Measurements from ENCODE around the gene SLC25A29.

SLC25A29 gene

DNA sequence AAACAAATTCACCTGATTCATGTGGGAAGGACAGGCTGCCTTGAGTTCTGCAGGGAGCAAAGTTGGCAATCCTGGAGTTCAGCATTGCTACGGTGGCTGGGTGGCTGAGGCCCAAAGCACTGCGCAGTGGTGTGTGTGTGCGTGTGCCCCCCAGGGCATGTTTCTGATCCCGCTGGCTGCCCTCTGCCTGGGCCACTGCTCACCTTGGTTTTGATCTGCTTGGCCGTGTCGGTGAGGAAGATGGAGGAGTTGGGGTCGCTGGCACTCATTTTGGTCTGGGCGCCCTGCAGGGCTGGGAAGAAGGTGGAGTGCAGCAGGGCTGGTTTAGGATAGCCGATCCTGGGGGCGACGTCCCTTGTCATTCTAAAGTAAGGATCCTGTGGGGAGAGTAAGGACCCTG is 36.0 kb upstream of the SLC25A29 start:
- peak overlapping the region in 4 of 11 experiments; percentile 52 to 72 (median 62); a peak in 5 of 22 replicates for H3K9ac ChIP-seq
- H4K20me1 ChIP-seq, result peaks cover 0 to 19% (median 0%) of the 10 kb centered on the region in 11 experiments; a peak in 2 of 22 replicates
- H3K4me1 ChIP-seq, result peaks cover 0 to 57% (median 20%) of the 10 kb centered on the region in 10 experiments; a peak in 17 of 20 replicates
- H3K27me3 ChIP-seq, result no peaks in the 10 kb centered on the region
- no peak for TF ChIP-seq Cebpa-rat (IDR thresholded peaks at IDR 0.05)
- H3K4me3 ChIP-seq, result peak overlapping the region in 1 of 10 experiments; percentile 1; a peak in 1 of 20 replicates
- H3K36me3 ChIP-seq, result peaks cover 22 to 75% (median 57%) of the 10 kb centered on the region in 11 experiments; a peak in 21 of 22 replicates
- peak overlapping the region in 5 of 11 experiments; percentile 20 to 96 (median 73); a peak in 10 of 22 replicates for H3K4me2 ChIP-seq
- peaks cover 0 to 17% (median 0%) of the 10 kb centered on the region in 11 experiments; a peak in 4 of 22 replicates for H3K9me3 ChIP-seq (replicated peaks in 1 of 11)
- peak overlapping the region in 6 of 11 experiments; percentile 23 to 93 (median 77); a peak in 11 of 22 replicates for H3K27ac ChIP-seq

DNA sequence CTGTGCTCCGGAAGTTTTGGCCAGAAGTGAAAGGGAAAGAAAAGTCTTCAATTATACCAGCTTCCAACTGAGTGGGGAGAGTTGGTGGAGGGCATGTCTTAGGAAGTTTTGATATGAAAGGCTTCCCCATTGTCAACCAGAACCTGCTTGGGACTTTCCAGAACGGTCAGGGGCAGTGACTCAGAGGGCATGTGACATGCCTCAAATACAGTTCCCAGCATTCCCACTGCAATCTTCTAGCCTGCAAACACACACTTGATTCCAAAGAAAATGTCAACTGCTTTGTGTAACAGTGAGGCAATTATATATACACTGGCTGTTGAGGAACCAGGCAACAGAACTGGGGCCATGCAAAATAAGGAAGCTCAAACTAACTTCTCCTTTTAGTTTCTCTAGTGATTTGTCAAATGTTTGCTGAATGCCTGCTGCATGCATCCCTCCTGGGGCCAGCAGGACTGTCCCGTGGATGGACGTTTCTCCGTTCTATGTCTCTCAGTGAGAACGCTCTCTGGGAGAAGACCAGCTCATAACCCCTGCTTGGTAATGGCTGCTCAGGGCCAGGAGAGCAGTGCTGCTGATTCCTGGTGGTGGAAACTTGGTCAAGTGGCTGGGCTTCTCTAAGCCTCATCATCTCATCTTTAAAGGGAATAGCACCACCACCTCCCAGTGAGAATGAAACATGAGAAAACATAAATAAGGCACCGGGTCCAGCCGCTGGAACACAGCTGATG is 35.2 kb upstream of the SLC25A29 start:
- H3K27me3 ChIP-seq, result no peaks in the 10 kb centered on the region
- peaks cover 15 to 75% (median 55%) of the 10 kb centered on the region in 11 experiments; a peak in 20 of 22 replicates for H3K36me3 ChIP-seq
- peak overlapping the region; percentile 2 to 96 (median 27); a peak in 16 of 22 replicates for H3K4me2 ChIP-seq
- peak in 4 of 11 experiments; percentile 17 to 81 (median 58); a peak in 3 of 22 replicates for TF ChIP-seq Cebpa-rat (IDR thresholded peaks at IDR 0.05)
- peaks cover 6 to 57% (median 24%) of the 10 kb centered on the region in 10 experiments; a peak in 18 of 20 replicates for H3K4me1 ChIP-seq
- H3K27ac ChIP-seq, result peak overlapping the region in 8 of 11 experiments; percentile 21 to 93 (median 66); a peak in 13 of 22 replicates
- peaks cover 0 to 10% (median 0%) of the 10 kb centered on the region in 11 experiments; a peak in 4 of 22 replicates for H3K9me3 ChIP-seq (replicated peaks in 1 of 11)
- H3K4me3 ChIP-seq, result no peak overlapping the region
- peaks cover 0 to 17% (median 0%) of the 10 kb centered on the region in 11 experiments; a peak in 2 of 22 replicates for H4K20me1 ChIP-seq
- peak overlapping the region in 4 of 11 experiments; percentile 52 to 77 (median 72); a peak in 8 of 22 replicates for H3K9ac ChIP-seq

DNA sequence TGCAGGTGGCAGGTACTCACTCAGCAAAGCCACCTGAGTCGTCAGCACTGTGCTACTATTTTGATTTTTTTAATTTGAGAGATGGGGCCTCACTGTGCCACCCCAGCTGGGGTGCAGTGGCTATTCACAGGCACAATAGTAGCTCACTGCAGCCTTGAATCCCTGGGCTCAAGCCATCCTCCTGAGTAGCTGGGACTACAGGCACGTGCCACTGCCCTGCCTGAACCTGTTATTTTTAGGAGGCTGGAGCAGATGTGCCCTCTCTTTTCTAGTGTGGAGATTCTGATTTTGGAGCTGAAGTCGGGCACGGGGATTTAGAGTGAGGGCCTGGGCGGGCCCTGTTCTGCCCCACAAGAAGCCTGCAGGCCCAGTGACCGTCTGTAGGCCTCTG is 34.2 kb upstream of the SLC25A29 start:
- H3K27ac ChIP-seq, result peak overlapping the region in 5 of 11 experiments; percentile 43 to 93 (median 83); a peak in 8 of 22 replicates

DNA sequence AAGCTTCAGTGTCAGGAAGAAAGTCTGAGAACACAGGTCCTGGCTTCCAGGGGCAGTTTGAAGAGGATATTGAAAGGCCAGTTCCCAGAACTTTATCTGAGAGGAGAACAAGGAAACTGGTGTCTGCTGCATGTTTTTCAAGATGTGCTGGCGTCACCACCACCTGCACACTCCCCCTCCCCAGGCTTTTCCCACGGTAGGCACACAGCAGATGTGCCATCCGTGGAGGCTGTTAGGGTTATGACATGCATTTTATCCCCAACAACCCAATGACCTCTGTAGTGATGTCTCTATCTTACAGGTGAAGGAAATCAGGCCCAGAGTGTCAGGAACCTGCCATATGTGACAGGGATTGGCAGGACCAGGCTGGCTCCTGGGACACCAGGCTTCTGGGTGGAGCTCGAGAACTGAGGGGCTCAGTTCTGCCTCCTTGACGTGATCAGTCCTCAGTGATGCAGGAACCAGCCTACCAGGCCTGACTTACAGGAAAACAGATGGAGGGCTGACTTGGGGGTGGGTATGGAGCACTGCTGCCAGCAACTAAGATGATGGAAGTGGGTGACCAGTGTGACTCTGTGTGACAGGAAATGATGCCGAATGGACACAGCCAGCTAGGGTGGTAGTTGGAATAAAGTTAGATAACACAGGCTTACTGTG is 33.6 kb upstream of the SLC25A29 start:
- Histone ChIP-seq H3K9ac (peak overlapping the region in 3 of 11 experiments; percentile 72 to 77 (median 73); a peak in 5 of 22 replicates), H3K27me3 (no peaks in the 10 kb centered on the region), H4K20me1 (peaks cover 0 to 22% (median 0%) of the 10 kb centered on the region in 11 experiments; a peak in 3 of 22 replicates), H3K9me3 (replicated peaks in 1 of 11) (no peaks in the 10 kb centered on the region), H3K4me2 (peak overlapping the region in 3 of 11 experiments; percentile 72 to 88 (median 81); a peak in 6 of 22 replicates), H3K36me3 (peaks cover 6 to 81% (median 59%) of the 10 kb centered on the region in 11 experiments; a peak in 19 of 22 replicates), H3K27ac (peak overlapping the region in 4 of 11 experiments; percentile 77 to 93 (median 86); a peak in 7 of 22 replicates), H3K4me3 (no peak overlapping the region), H3K4me1 (peaks cover 9 to 57% (median 24%) of the 10 kb centered on the region in 10 experiments; a peak in 18 of 20 replicates)
- TF ChIP-seq Cebpa-rat (IDR thresholded peaks at IDR 0.05), result no peak

More for the DNA sequence above, 34.2 kb upstream of the SLC25A29 start:
- TF ChIP-seq Cebpa-rat (IDR thresholded peaks at IDR 0.05), result no peak
- peak overlapping the region in 3 of 11 experiments; percentile 72 to 77 (median 73); a peak in 6 of 22 replicates for H3K9ac ChIP-seq
- H4K20me1 ChIP-seq, result peaks cover 0 to 17% (median 0%) of the 10 kb centered on the region in 11 experiments; a peak in 2 of 22 replicates
- no peaks in the 10 kb centered on the region for H3K27me3 ChIP-seq
- H3K36me3 ChIP-seq, result peaks cover 6 to 76% (median 55%) of the 10 kb centered on the region in 11 experiments; a peak in 19 of 22 replicates
- peaks cover 9 to 57% (median 24%) of the 10 kb centered on the region in 10 experiments; a peak in 18 of 20 replicates for H3K4me1 ChIP-seq
- peak overlapping the region in 3 of 11 experiments; percentile 72 to 88 (median 81); a peak in 6 of 22 replicates for H3K4me2 ChIP-seq
- H3K9me3 ChIP-seq (replicated peaks in 1 of 11), result no peaks in the 10 kb centered on the region
- H3K4me3 ChIP-seq, result no peak overlapping the region

DNA sequence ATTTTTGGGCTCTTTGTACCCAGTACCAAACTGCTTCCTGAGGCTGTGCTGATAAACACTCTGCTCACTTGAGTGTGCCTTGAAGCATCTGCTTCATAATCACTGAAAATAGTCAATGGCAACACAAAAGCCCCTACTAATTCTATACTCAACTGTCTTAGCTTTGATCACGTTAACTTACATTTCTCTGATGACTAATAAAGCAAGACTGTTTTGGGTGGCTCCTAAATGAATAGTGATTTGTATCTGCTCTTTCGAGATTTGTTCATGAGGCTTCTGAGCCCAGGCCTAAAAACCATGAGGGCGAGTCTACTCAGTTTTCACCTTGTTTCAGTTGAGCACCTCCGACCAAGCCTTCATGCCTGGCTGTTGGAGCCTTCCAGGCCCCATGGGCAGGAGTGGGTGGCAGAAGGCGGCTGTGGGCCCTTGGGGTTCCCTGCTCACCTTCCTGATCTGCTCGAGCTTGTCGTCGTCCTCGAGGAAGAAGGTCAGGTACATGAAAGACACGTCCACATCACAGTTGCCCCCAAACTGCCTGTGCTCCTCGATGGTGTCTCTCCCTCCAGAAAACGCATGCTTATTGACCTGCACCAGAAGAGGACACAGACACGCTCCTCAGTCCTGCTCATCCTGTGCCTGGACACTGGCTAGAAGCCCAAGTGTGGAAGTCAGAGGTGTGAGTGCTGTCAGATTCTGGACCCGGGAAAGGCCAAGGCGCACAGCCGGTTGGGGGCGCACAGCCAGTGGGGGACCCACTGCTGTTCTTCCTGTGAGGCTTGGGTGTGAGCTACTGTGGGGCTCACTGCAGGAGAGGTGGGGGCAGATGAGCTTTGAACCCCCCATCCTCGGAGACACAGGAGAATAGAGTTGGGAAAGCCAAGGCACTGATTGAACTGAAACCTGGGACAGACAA is 30.6 kb upstream of the SLC25A29 start:
- H3K27ac ChIP-seq, result no peak overlapping the region
- peak overlapping the region in 4 of 11 experiments; percentile 3 to 21 (median 14); a peak in 3 of 22 replicates for H3K4me2 ChIP-seq
- peaks cover 0 to 46% (median 0%) of the 10 kb centered on the region in 11 experiments; a peak in 4 of 22 replicates for H4K20me1 ChIP-seq
- peaks cover 0 to 85% (median 55%) of the 10 kb centered on the region in 11 experiments; a peak in 18 of 22 replicates for H3K36me3 ChIP-seq
- peaks cover 25 to 44% (median 36%) of the 10 kb centered on the region in 10 experiments for H3K4me1 ChIP-seq
- no peaks in the 10 kb centered on the region for H3K9me3 ChIP-seq (replicated peaks in 1 of 11)
- H3K9ac ChIP-seq, result no peak overlapping the region
- H3K4me3 ChIP-seq, result no peak overlapping the region
- no peak for TF ChIP-seq Cebpa-rat (IDR thresholded peaks at IDR 0.05)
- no peaks in the 10 kb centered on the region for H3K27me3 ChIP-seq

DNA sequence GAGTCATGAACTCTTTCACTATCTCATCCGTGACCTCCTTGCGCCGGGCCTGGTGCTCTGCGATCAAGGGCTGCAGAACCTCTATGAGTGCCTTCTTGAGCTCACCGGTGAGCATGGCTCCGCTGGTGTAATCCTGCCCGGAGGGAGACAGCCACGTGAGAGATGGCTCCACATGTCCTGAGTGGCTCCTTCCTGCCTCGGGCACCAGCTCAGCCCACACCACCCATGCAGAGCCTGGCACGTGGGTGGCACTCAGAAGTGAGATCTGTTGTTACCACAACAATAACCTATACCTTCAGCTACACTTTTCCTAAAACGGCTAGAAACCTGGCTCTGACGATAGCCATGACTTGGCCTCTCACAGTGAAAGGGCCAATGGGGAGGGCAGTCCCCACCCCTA is 28.7 kb upstream of the SLC25A29 start:
- no peak for TF ChIP-seq Cebpa-rat (IDR thresholded peaks at IDR 0.05)
- peaks cover 0 to 59% (median 0%) of the 10 kb centered on the region in 11 experiments; a peak in 5 of 22 replicates for H4K20me1 ChIP-seq

DNA sequence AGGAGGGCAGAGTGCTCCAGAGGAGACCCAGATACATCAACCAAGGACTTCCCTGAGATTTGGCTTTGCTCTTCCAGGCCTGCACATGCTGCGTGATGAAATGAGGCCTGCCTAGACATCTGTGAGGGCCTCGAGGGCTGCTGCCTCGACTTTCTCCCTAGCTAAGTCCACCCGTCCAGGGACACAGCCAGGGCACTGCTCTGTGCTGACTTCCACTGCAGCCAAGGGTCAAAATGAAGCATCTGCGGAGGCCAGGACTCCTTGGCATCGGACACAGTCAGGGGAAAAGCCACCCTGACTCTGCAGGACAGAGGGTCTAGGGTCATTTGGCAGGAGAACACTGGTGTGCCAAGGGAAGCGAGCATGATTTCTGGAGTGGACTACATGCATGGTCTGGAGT is 27.6 kb upstream of the SLC25A29 start:
- Histone ChIP-seq H3K36me3 (peaks cover 0 to 63% (median 40%) of the 10 kb centered on the region in 11 experiments; a peak in 17 of 22 replicates), H3K9ac (no peak overlapping the region), H3K4me1 (peaks cover 9 to 43% (median 33%) of the 10 kb centered on the region in 10 experiments; a peak in 18 of 20 replicates), H3K27me3 (no peaks in the 10 kb centered on the region), H3K4me2 (no peak overlapping the region; a peak in 1 of 22 replicates), H3K4me3 (no peak overlapping the region), H4K20me1 (peaks cover 0 to 69% (median 0%) of the 10 kb centered on the region in 11 experiments; a peak in 5 of 22 replicates), H3K9me3 (replicated peaks in 1 of 11) (no peaks in the 10 kb centered on the region), H3K27ac (peak overlapping the region in 1 of 11 experiments; percentile 9; a peak in 1 of 22 replicates)
- TF ChIP-seq Cebpa-rat (IDR thresholded peaks at IDR 0.05), result no peak

More for the DNA sequence above, 28.7 kb upstream of the SLC25A29 start:
- peaks cover 0 to 72% (median 41%) of the 10 kb centered on the region in 11 experiments; a peak in 18 of 22 replicates for H3K36me3 ChIP-seq
- H3K4me2 ChIP-seq, result no peak overlapping the region
- peaks cover 20 to 45% (median 34%) of the 10 kb centered on the region in 10 experiments for H3K4me1 ChIP-seq
- H3K27ac ChIP-seq, result no peak overlapping the region
- H3K27me3 ChIP-seq, result no peaks in the 10 kb centered on the region
- no peaks in the 10 kb centered on the region for H3K9me3 ChIP-seq (replicated peaks in 1 of 11)
- no peak overlapping the region for H3K9ac ChIP-seq
- no peak overlapping the region for H3K4me3 ChIP-seq

Data from BLaER1 treated with 17β-estradiol and CSF1 and Interleukin-3, amounts not matched to agents 10 nM and 100 nM (cell line).